RWPE2 (cell line): ENCODE data around the gene BEND7.

Experiments used
- ATAC-seq: fragments of 200-7000 bp; cut with Tn5 transposase; 3 replicates; pipeline ENCODE4 v1.9.1; 2021; ENCODE audit warnings: low read depth
- DNase-seq: peaks from one replicate; pipeline ENCODE4 v3.0.0-alpha.2; 2020; ENCODE audit warnings: low spot score
- H3K27ac ChIP-seq: fragments of 450-650 bp; 2 replicates; pipeline ENCODE4 v1.5.1; 2017; ENCODE audit warnings: mild to moderate bottlenecking; ENCODE audit not compliant: poor library complexity, severe bottlenecking
- H3K27me3 ChIP-seq: fragments of 250-450 bp; sonication (Bioruptor Pico); 2 replicates; pipeline ENCODE4 v1.5.1; 2021; ENCODE audit warnings: mild to moderate bottlenecking, moderate library complexity; ENCODE audit not compliant: insufficient read depth, poor library complexity, severe bottlenecking
- H3K36me3 ChIP-seq: fragments of 250-450 bp; sonication (Bioruptor Pico); 2 replicates; pipeline ENCODE4 v1.5.1; 2020; ENCODE audit warnings: low read depth, mild to moderate bottlenecking, moderate library complexity
- H3K4me1 ChIP-seq: fragments of 250-450 bp; sonication (Bioruptor Pico); 2 replicates; pipeline ENCODE4 v1.5.1; 2021; ENCODE audit warnings: mild to moderate bottlenecking, moderate library complexity; ENCODE audit not compliant: insufficient read depth, poor library complexity, severe bottlenecking
- H3K4me3 ChIP-seq: fragments of 250-450 bp; sonication (Bioruptor Pico); 2 replicates; pipeline ENCODE4 v1.5.1; 2021; ENCODE audit warnings: mild to moderate bottlenecking, moderate library complexity; ENCODE audit not compliant: severe bottlenecking
- H3K9me3 ChIP-seq: fragments of 250-450 bp; sonication (Bioruptor Pico); 2 replicates; pipeline ENCODE4 v1.5.1; 2021; ENCODE audit warnings: mild to moderate bottlenecking, moderate library complexity; ENCODE audit not compliant: severe bottlenecking
- CTCF ChIP-seq: fragments of 450-650 bp; IDR thresholded peaks from one replicate; pipeline ENCODE4 v1.5.1; 2017; ENCODE audit warnings: mild to moderate bottlenecking, moderate library complexity; ENCODE audit not compliant: poor library complexity, severe bottlenecking

BEND7 gene

GRCh38 chr10:13496164-13496563, 32.6 kb downstream of the BEND7 start:
- H3K27me3 ChIP-seq = no peaks in the 10 kb centered on the region
- DNase-seq = no peak

DNA sequence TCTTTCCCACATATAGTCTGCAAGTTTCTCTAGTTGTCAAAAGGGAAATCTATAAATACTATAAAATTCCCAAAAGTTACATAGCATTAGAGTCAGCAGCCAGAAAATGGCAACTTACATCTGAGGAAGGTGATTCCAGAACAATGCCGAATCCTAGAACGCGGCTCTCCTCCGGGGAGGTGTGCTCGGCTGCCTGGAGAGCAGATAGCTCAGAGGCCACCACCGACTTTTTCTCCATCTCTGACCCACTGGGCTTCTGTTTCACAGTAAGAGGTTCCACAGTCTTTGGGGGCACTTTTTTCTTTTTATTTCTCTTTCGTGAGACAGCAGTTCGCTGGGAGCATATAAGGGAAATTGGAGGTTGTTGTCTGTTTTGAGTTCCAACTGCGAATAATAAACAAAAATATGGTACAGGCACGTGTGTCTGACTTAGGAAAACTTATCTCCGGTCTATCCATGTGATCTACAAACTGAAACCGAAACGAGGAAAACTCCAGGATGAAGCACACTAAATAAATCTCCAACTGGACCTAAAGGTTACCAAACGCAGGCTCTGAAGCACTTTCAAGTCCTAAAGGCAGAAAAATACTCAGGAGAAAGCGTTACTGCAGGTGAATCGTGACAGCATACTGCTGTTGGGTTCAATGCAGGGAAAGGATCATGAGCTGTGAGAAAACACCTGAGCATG, 36.2 kb downstream of the BEND7 start:
- no peaks in the 10 kb centered on the region for H3K9me3 ChIP-seq
- no peak overlapping the region for H3K27ac ChIP-seq
- no peaks in the 10 kb centered on the region for H3K27me3 ChIP-seq
- H3K4me1 ChIP-seq = no peaks in the 10 kb centered on the region
- ATAC-seq (no peak), DNase-seq (no peak)
- peaks cover 3% of the 10 kb centered on the region; the same call in 1 of the 2 replicates for H3K36me3 ChIP-seq
- no peak for TF ChIP-seq CTCF
- no peak overlapping the region for H3K4me3 ChIP-seq

More at GRCh38 chr10:13496164-13496563, 32.6 kb downstream of the BEND7 start:
- H3K27ac ChIP-seq = no peak overlapping the region
- no peaks in the 10 kb centered on the region for H3K4me1 ChIP-seq
- ATAC-seq = no peak
- peaks cover 3% of the 10 kb centered on the region; the same call in 1 of the 2 replicates for H3K36me3 ChIP-seq
- TF ChIP-seq CTCF = no peak
- H3K9me3 ChIP-seq = no peaks in the 10 kb centered on the region
- H3K4me3 ChIP-seq = no peak overlapping the region

DNA sequence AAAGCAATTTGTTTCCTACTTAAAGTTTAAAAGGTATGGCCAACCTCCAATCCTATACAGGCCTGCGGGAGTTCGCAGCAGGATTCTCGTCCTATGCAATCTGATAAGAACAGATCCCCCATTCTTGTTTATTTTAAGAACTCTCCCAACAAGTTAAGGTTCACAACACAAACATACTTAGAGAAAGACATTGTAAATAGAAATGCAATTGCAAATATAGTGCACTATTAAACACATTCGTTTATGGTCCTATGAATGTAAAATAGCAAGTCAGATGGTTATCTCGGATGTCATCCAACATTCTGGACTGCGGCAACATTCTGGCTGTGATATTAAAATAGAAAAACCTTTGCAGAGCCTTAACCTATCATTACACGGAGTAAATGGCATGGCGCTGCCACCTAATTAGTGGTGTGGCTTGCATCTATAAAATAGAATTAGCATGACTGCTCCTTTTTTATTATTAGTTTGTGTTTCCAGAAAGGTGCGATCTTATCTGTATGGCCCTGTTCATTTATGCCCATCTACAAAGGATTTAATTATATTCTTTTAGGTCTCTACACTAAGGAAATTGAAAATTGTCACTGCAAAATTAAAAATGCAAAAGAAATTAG, 37.0 kb downstream of the BEND7 start:
- DNase-seq (no peak), ATAC-seq (no peak)
- no peak for TF ChIP-seq CTCF
- no peak overlapping the region for H3K4me3 ChIP-seq
- H3K36me3 ChIP-seq = peaks cover 3% of the 10 kb centered on the region; the same call in 1 of the 2 replicates
- H3K27me3 ChIP-seq = no peaks in the 10 kb centered on the region
- no peak overlapping the region for H3K27ac ChIP-seq
- H3K4me1 ChIP-seq = no peaks in the 10 kb centered on the region
- H3K9me3 ChIP-seq = no peaks in the 10 kb centered on the region

DNA sequence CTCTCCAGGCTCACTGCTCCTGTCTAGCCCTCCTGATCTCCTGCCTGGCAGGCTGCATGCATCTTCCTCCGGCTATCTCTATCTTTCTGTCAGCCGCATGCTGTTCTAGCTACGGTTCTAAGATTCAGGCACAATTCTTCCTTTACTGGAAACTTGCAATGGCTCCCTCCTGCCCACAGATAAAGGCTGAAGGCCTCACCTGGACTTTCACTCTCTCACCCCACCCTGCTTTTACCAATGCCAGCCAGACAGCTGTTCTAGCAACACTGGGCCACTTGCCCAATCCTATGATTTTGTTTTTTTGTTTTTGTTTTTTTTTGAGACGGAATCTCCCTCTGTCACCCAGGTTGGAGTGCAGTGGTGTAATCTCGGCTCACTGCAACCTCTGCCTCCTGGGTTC, 38.3 kb downstream of the BEND7 start:
- no peak for TF ChIP-seq CTCF
- no peak for ATAC-seq
- no peak for DNase-seq
- H3K4me1 ChIP-seq = no peaks in the 10 kb centered on the region
- no peaks in the 10 kb centered on the region for H3K27me3 ChIP-seq
- no peaks in the 10 kb centered on the region for H3K9me3 ChIP-seq
- no peak overlapping the region for H3K4me3 ChIP-seq
- peaks cover 3% of the 10 kb centered on the region; the same call in 1 of the 2 replicates for H3K36me3 ChIP-seq
- no peak overlapping the region for H3K27ac ChIP-seq
